UCSD-AML1 (cell line): Measurements from ENCODE around the gene BAIAP3.

ENCODE experiments used
- DNase-seq: peaks from one replicate; lab custom pipeline; 2025; ENCODE audit not compliant: unreplicated experiment; lab: John Stamatoyannopoulos, UW

BAIAP3 gene

GRCh38 chr16:1366060-1366711 is 32.7 kb downstream of the BAIAP3 start:
- DNase-seq = no peak

GRCh38 chr16:1366712-1367299 is 33.4 kb downstream of the BAIAP3 start:
- DNase-seq = no peak

- DNase-seq = no peak
Observed at GRCh38 chr16:1367486-1368174, 34.2 kb downstream of the BAIAP3 start.

- DNase-seq = no peak
Observed at GRCh38 chr16:1371054-1371978, 37.9 kb downstream of the BAIAP3 start.

GRCh38 chr16:1372292-1372950 is 39.0 kb downstream of the BAIAP3 start:
- DNase-seq = no peak

- no peak for DNase-seq
Observed at GRCh38 chr16:1374418-1375297, 41.2 kb downstream of the BAIAP3 start.

DNA sequence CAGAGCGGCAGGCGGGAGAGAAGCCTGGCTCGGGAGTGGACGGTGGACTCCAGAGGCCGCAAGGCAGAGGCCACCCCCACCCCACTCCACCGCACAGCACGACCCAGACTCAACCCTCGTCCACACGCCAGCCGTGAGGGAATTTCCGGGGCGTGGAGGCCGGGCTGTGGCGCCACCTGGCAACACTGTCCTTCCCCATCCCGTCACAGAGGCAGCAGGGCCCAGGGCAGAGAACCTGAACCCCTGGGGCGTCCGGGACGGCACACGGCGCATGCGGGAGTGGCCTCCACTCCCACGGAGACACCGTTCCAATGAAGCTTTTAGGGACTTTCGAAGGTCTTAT is 41.8 kb downstream of the BAIAP3 start:
- DNase-seq = no peak

DNA sequence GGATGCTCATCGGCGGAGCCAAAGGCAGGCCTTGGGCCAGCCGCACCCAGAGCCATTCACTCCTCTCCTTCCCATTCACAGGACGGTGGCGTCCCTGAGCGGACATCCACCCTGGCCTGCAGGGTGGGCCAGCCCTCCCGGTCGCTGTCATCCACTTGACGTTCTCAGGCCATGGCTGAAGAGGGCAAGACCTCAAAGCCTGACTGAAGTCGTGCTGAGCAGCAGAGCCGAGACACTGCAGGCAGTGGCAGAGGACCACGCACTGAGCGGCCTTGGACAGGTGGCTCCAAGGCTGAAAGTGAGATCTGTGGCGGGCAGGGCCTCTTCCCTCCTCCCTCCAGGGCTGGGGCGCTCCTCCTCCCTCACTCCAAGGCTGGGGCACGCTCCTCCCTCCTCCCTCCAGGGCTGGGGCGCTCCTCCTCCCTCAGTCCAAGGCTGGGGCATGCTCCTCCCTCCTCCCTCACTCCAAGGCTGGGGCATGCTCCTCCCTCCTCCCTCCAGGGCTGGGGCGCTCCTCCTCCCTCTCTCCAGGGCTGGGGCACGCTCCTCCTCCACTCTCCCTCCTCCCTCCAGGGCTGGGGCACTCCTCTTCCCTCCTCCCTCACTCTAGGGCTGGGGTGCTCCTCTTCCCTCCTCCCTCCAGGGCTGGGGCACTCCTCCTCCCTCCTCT is 42.4 kb downstream of the BAIAP3 start:
- DNase-seq = no peak

GRCh38 chr16:1377406-1378010 is 44.1 kb downstream of the BAIAP3 start:
- DNase-seq = no peak

DNA sequence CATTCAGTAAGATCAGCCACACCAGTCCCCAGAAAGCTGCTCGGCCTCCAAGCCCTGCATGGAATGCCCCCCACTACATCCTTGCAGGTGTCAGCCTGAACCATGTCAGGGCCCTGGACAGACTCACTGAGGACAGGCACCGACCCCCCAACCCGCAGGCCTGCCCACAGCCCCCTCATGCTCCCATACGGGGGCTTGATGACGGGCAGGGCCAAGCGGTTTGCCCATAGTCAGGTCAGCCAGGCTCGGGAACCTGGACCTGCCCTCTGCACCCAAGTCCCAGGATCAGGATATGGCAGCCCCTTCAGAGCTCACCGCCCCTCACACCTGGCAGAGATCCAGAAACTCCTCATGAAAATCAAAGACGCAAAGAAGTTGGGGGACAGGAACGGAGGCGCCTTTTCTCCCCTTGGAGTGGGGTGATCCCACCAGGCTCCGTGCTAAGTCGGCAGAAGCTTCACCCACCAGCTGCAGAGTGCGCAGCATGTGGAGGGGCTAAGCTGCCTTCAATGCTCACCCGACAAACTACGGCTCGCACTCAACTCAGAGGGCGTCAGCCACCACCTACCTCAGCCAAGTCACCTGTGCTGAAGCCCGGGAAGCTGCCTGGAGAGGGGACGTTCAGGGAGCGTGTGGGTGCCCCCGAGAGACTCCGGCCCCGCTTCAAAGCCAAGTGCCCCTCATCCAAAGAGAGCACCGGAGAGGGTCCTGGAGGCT is 44.8 kb downstream of the BAIAP3 start:
- no peak for DNase-seq

DNA sequence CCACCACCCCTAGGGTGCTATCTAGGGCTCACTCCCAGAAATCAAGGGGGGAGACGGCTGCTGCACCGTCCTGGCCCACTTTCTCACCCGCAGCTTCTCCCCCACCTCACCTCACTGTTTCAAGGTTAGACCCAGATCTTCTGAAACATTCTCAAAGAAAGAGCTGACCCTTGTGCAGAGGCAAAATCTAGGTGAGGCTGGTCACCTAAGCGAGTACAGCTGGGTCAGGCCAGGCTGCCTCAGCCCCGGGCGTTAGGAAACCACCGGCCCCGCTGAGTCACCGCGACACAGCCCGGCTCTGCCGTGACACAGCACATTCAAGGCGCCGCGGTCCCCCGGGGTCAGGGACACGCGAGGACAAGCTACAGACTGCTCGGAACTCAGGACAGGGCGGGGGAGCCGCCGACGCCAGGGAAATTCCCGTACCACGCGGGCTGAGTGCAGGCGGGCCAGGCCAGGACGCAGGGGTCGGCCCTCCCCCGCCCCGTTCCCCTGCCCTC is 45.4 kb downstream of the BAIAP3 start:
- DNase-seq = peak; percentile 80

GRCh38 chr16:1379304-1380076 is 46.0 kb downstream of the BAIAP3 start:
- DNase-seq = peak; percentile 63

DNA sequence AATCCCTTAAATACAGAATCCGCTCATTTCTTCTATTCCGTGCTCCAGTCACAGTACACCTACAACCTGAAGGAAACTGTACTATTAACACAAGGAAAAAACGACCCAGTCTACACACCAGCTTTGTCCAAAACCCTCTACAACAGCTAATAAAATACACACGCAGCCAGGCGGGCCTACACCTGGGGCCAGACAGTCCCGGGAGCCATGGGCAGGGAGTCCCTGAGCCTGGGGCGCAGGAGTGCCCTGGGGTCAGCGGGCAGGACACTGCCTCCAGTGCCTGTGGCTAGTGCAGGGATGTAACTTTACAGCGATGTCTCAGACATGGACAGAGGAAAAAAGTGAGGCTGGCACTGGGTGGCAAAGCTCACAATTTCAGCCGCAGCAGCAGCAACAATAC is 46.8 kb downstream of the BAIAP3 start:
- DNase-seq = no peak

- no peak for DNase-seq
Observed at GRCh38 chr16:1381612-1382406, 48.4 kb downstream of the BAIAP3 start.

GRCh38 chr16:1383556-1383955 is 50.1 kb downstream of the BAIAP3 start:
- no peak for DNase-seq

GRCh38 chr16:1385232-1385631 is 51.8 kb downstream of the BAIAP3 start:
- no peak for DNase-seq

- no peak for DNase-seq
Observed at GRCh38 chr16:1387331-1387730, 53.9 kb downstream of the BAIAP3 start.
